Measurements from ENCODE around the gene SART1.

The SART1 gene

GRCh38 chr11:65962141-65962564 is 619 bp downstream of the SART1 start:
- Histone ChIP-seq H3K9ac (ENCODE audit: low read length) (peak overlapping the region; percentile 96), H2BK5ac (ENCODE audit: low read depth, low read length, poor library complexity, severe bottlenecking) (no peak overlapping the region), H2BK15ac (ENCODE audit: low read depth, poor library complexity, severe bottlenecking) (no peak overlapping the region), H3K27ac (ENCODE audit: low read length, poor library complexity, severe bottlenecking) (no peak overlapping the region), H3K4ac (ENCODE audit: low read depth in 1 of 2, low read length in 2 of 2) (no peak overlapping the region), H3K18ac (ENCODE audit: low read depth in 1 of 2, low read length in 2 of 2) (no peak overlapping the region), H3K4me1 (ENCODE audit: control insufficient read depth, insufficient read depth, low read depth, low read length) (peaks cover 13% of the 10 kb centered on the region), H2AK5ac (ENCODE audit: low read length, severe bottlenecking) (no peak overlapping the region), H3K4me2 (ENCODE audit: low read length, poor library complexity, severe bottlenecking) (peak overlapping the region; percentile 86), H3K23ac (ENCODE audit: low read length in 2 of 2) (no peak overlapping the region), H3K4me3 (ENCODE audit: insufficient read depth in 1 of 2, low read depth in 1 of 2, low read length in 2 of 2) (peak overlapping the region; percentile 92 to 99), H4K91ac (ENCODE audit: low read length) (no peak overlapping the region), H3K14ac (ENCODE audit: low read length in 2 of 2) (no peak overlapping the region), H2AFZ (ENCODE audit: low read depth, low read length) (no peak overlapping the region), H2BK12ac (ENCODE audit: low read length in 2 of 2) (no peak overlapping the region), H3K36me3 (ENCODE audit: control insufficient read depth in 1 of 2, insufficient read depth in 2 of 2, low read depth in 1 of 2, low read length in 2 of 2) (peaks cover 35 to 36% of the 10 kb centered on the region in 2 experiments), H3K9me3 (ENCODE audit: control insufficient read depth, low read length) (no peaks in the 10 kb centered on the region), H2BK120ac (ENCODE audit: low read depth, low read length) (no peak overlapping the region), H3K27me3 (ENCODE audit: control insufficient read depth in 1 of 2, insufficient read depth in 1 of 2, low read length in 2 of 2) (no peaks in the 10 kb centered on the region), H3K79me1 (replicated peaks; ENCODE audit: low read length, poor library complexity, severe bottlenecking) (peaks cover 26% of the 10 kb centered on the region), H4K8ac (ENCODE audit: low read length) (no peak overlapping the region)
- no peak for DNase-seq
- 21% methylated on average over 8 of the region's 13 CpGs for WGBS

GRCh38 chr11:65964906-65965305 is 3.4 kb downstream of the SART1 start:
- 92% methylated on average over 10 of the region's 10 CpGs for WGBS
- Histone ChIP-seq H2AK5ac (ENCODE audit: low read length, severe bottlenecking) (no peak overlapping the region), H2BK15ac (ENCODE audit: low read depth, poor library complexity, severe bottlenecking) (no peak overlapping the region), H2BK5ac (ENCODE audit: low read depth, low read length, poor library complexity, severe bottlenecking) (no peak overlapping the region), H3K4me1 (ENCODE audit: control insufficient read depth, insufficient read depth, low read depth, low read length) (peaks cover 13% of the 10 kb centered on the region), H2BK12ac (ENCODE audit: low read length in 2 of 2) (no peak overlapping the region), H3K9ac (ENCODE audit: low read length) (no peak overlapping the region), H3K79me1 (replicated peaks; ENCODE audit: low read length, poor library complexity, severe bottlenecking) (peaks cover 43% of the 10 kb centered on the region), H3K27ac (ENCODE audit: low read length, poor library complexity, severe bottlenecking) (no peak overlapping the region), H3K14ac (ENCODE audit: low read length in 2 of 2) (no peak overlapping the region), H4K91ac (ENCODE audit: low read length) (no peak overlapping the region), H2BK120ac (ENCODE audit: low read depth, low read length) (no peak overlapping the region), H3K4me3 (ENCODE audit: insufficient read depth in 1 of 2, low read depth in 1 of 2, low read length in 2 of 2) (no peak overlapping the region), H3K36me3 (ENCODE audit: control insufficient read depth in 1 of 2, insufficient read depth in 2 of 2, low read depth in 1 of 2, low read length in 2 of 2) (peaks cover 62 to 63% of the 10 kb centered on the region in 2 experiments), H3K4ac (ENCODE audit: low read depth in 1 of 2, low read length in 2 of 2) (no peak overlapping the region), H3K18ac (ENCODE audit: low read depth in 1 of 2, low read length in 2 of 2) (no peak overlapping the region), H3K27me3 (ENCODE audit: control insufficient read depth in 1 of 2, insufficient read depth in 1 of 2, low read length in 2 of 2) (no peaks in the 10 kb centered on the region), H3K9me3 (ENCODE audit: control insufficient read depth, low read length) (no peaks in the 10 kb centered on the region), H3K4me2 (ENCODE audit: low read length, poor library complexity, severe bottlenecking) (no peak overlapping the region), H3K23ac (ENCODE audit: low read length in 2 of 2) (no peak overlapping the region), H4K8ac (ENCODE audit: low read length) (no peak overlapping the region), H2AFZ (ENCODE audit: low read depth, low read length) (no peak overlapping the region)
- DNase-seq, result no peak

- no peak overlapping the region for H2BK120ac ChIP-seq (ENCODE audit: low read depth, low read length)
- H3K23ac ChIP-seq (ENCODE audit: low read length in 2 of 2), result no peak overlapping the region
- no peak overlapping the region for H4K91ac ChIP-seq (ENCODE audit: low read length)
- no peak overlapping the region for H2BK5ac ChIP-seq (ENCODE audit: low read depth, low read length, poor library complexity, severe bottlenecking)
- H3K27me3 ChIP-seq (ENCODE audit: control insufficient read depth in 1 of 2, insufficient read depth in 1 of 2, low read length in 2 of 2), result no peaks in the 10 kb centered on the region
- no peak overlapping the region for H3K18ac ChIP-seq (ENCODE audit: low read depth in 1 of 2, low read length in 2 of 2)
- H3K4me2 ChIP-seq (ENCODE audit: low read length, poor library complexity, severe bottlenecking), result no peak overlapping the region
- H3K36me3 ChIP-seq (ENCODE audit: control insufficient read depth in 1 of 2, insufficient read depth in 2 of 2, low read depth in 1 of 2, low read length in 2 of 2), result peaks cover 69 to 71% of the 10 kb centered on the region in 2 experiments
- H2BK15ac ChIP-seq (ENCODE audit: low read depth, poor library complexity, severe bottlenecking), result no peak overlapping the region
- no peak overlapping the region for H2AK5ac ChIP-seq (ENCODE audit: low read length, severe bottlenecking)
- no peaks in the 10 kb centered on the region for H3K9me3 ChIP-seq (ENCODE audit: control insufficient read depth, low read length)
- no peak overlapping the region for H4K8ac ChIP-seq (ENCODE audit: low read length)
- WGBS, result 97% methylated on average over 36 of the region's 36 CpGs
- no peak overlapping the region for H2AFZ ChIP-seq (ENCODE audit: low read depth, low read length)
- H3K79me1 ChIP-seq (replicated peaks; ENCODE audit: low read length, poor library complexity, severe bottlenecking), result peaks cover 50% of the 10 kb centered on the region
- H3K14ac ChIP-seq (ENCODE audit: low read length in 2 of 2), result no peak overlapping the region
- H3K4me1 ChIP-seq (ENCODE audit: control insufficient read depth, insufficient read depth, low read depth, low read length), result peaks cover 12% of the 10 kb centered on the region
- no peak overlapping the region for H2BK12ac ChIP-seq (ENCODE audit: low read length in 2 of 2)
- H3K9ac ChIP-seq (ENCODE audit: low read length), result no peak overlapping the region
- H3K4me3 ChIP-seq (ENCODE audit: insufficient read depth in 1 of 2, low read depth in 1 of 2, low read length in 2 of 2), result no peak overlapping the region
- H3K4ac ChIP-seq (ENCODE audit: low read depth in 1 of 2, low read length in 2 of 2), result no peak overlapping the region
- no peak overlapping the region for H3K27ac ChIP-seq (ENCODE audit: low read length, poor library complexity, severe bottlenecking)
- DNase-seq, result no peak
Observed at GRCh38 chr11:65965986-65966762, 4.6 kb downstream of the SART1 start.

GRCh38 chr11:65967329-65967934 is 5.9 kb downstream of the SART1 start:
- H3K9me3 ChIP-seq (ENCODE audit: control insufficient read depth, low read length), result no peaks in the 10 kb centered on the region
- no peak overlapping the region for H3K23ac ChIP-seq (ENCODE audit: low read length in 2 of 2)
- H3K9ac ChIP-seq (ENCODE audit: low read length), result no peak overlapping the region
- H3K27me3 ChIP-seq (ENCODE audit: control insufficient read depth in 1 of 2, insufficient read depth in 1 of 2, low read length in 2 of 2), result no peaks in the 10 kb centered on the region
- WGBS, result 96% methylated on average over 30 of the region's 30 CpGs
- no peak overlapping the region for H2AFZ ChIP-seq (ENCODE audit: low read depth, low read length)
- no peak overlapping the region for H2BK15ac ChIP-seq (ENCODE audit: low read depth, poor library complexity, severe bottlenecking)
- H2BK120ac ChIP-seq (ENCODE audit: low read depth, low read length), result no peak overlapping the region
- H2BK5ac ChIP-seq (ENCODE audit: low read depth, low read length, poor library complexity, severe bottlenecking), result no peak overlapping the region
- no peak overlapping the region for H3K27ac ChIP-seq (ENCODE audit: low read length, poor library complexity, severe bottlenecking)
- no peak overlapping the region for H4K91ac ChIP-seq (ENCODE audit: low read length)
- no peak overlapping the region for H2BK12ac ChIP-seq (ENCODE audit: low read length in 2 of 2)
- H3K4me2 ChIP-seq (ENCODE audit: low read length, poor library complexity, severe bottlenecking), result no peak overlapping the region
- peaks cover 71 to 78% of the 10 kb centered on the region in 2 experiments for H3K36me3 ChIP-seq (ENCODE audit: control insufficient read depth in 1 of 2, insufficient read depth in 2 of 2, low read depth in 1 of 2, low read length in 2 of 2)
- H3K79me1 ChIP-seq (replicated peaks; ENCODE audit: low read length, poor library complexity, severe bottlenecking), result peaks cover 53% of the 10 kb centered on the region
- H4K8ac ChIP-seq (ENCODE audit: low read length), result no peak overlapping the region
- no peak overlapping the region for H3K4me3 ChIP-seq (ENCODE audit: insufficient read depth in 1 of 2, low read depth in 1 of 2, low read length in 2 of 2)
- H3K18ac ChIP-seq (ENCODE audit: low read depth in 1 of 2, low read length in 2 of 2), result no peak overlapping the region
- no peak overlapping the region for H3K4ac ChIP-seq (ENCODE audit: low read depth in 1 of 2, low read length in 2 of 2)
- no peak for DNase-seq
- no peak overlapping the region for H3K14ac ChIP-seq (ENCODE audit: low read length in 2 of 2)
- H2AK5ac ChIP-seq (ENCODE audit: low read length, severe bottlenecking), result no peak overlapping the region
- H3K4me1 ChIP-seq (ENCODE audit: control insufficient read depth, insufficient read depth, low read depth, low read length), result peaks cover 12% of the 10 kb centered on the region
